K562 (cell line): ENCODE results near the gene FUT6. TPM values are rescaled to one million over a fixed set of nuclear protein-coding genes. Genes with fewer than 3 reads are reported as not detected.

Source experiments
- CCAR2 ChIP-seq: fragments of 200-400 bp; formaldehyde crosslinking; IDR thresholded peaks from 2 replicates; pipeline ENCODE4 v1.6.1; 2017; ENCODE audit warnings: mild to moderate bottlenecking, low read depth, low read length
- CHD2 ChIP-seq: IDR thresholded peaks from 2 replicates; pipeline ENCODE4 v1.6.1; 2011; ENCODE audit warnings: low read depth, low read length
- CSDE1 ChIP-seq, 2 experiments: fragments of 450-650 bp; IDR thresholded peaks; 2 replicates each; pipeline ENCODE4 v1.6.1; 2016; ENCODE audit warnings: mild to moderate bottlenecking in 1 of 2
- IFI16 ChIP-seq: fragments of 250-450 bp; sonication (Bioruptor Pico); IDR thresholded peaks from 2 replicates; pipeline ENCODE4 v2.1.2; 2022; ENCODE audit warnings: mild to moderate bottlenecking, inconsistent platforms
- KLF1 ChIP-seq: fragments of 450-650 bp; IDR thresholded peaks from 2 replicates; pipeline ENCODE4 v1.6.1; 2016; ENCODE audit warnings: missing genetic modification characterization, missing compliant biosample characterization
- KLF10 ChIP-seq: fragments of 250-450 bp; sonication (Bioruptor Pico); IDR thresholded peaks from 2 replicates; pipeline ENCODE4 v1.6.1; 2021; ENCODE audit warnings: matching md5 sums
- LEF1 ChIP-seq: fragments of 450-650 bp; IDR thresholded peaks from 2 replicates; pipeline ENCODE4 v1.6.1; 2016; ENCODE audit warnings: mild to moderate bottlenecking
- MIER1 ChIP-seq: fragments of 450-650 bp; IDR thresholded peaks from 2 replicates; pipeline ENCODE4 v1.6.1; 2016; ENCODE audit warnings: antibody characterized with exemption, mild to moderate bottlenecking, low read depth
- NFRKB ChIP-seq: fragments of 450-650 bp; IDR thresholded peaks from 2 replicates; pipeline ENCODE4 v1.6.1; 2016; ENCODE audit warnings: low read depth
- SAP30 ChIP-seq: fragments of 200-600 bp; sonication (generic); IDR thresholded peaks from 2 replicates; pipeline ENCODE4 v1.6.1; 2012; ENCODE audit warnings: borderline replicate concordance, low read depth, mild to moderate bottlenecking, moderate library complexity, low read length, control low read depth, inconsistent platforms; ENCODE audit not compliant: insufficient read depth, poor library complexity, severe bottlenecking
- SNRNP70 ChIP-seq: fragments of 200-400 bp; formaldehyde crosslinking; optimal IDR thresholded peaks from 2 replicates; pipeline ENCODE3; 2017; ENCODE audit warnings: low read depth, low read length
- ZBTB17 ChIP-seq: fragments of 450-650 bp; formaldehyde crosslinking; IDR thresholded peaks from 2 replicates; pipeline ENCODE4 v1.4.0; 2020; ENCODE audit warnings: mild to moderate bottlenecking
- ZNF146 ChIP-seq: IDR thresholded peaks from one replicate; pipeline ENCODE4 v1.6.1; 2018; ENCODE audit warnings: missing compliant biosample characterization; ENCODE audit not compliant: unreplicated experiment
- ZNF347 ChIP-seq: fragments of 450-650 bp; formaldehyde crosslinking; IDR thresholded peaks from 2 replicates; pipeline ENCODE4 v1.4.0; 2020; ENCODE audit warnings: low read depth, mild to moderate bottlenecking, moderate library complexity
- polyA plus RNA-seq, 8 experiments: library from polyadenylated mRNA; depleted of rRNA in 4 of 8; stranded (reverse) in 5 of 8; unstranded in 3 of 8; fragments of >200 nt; fragmentation: Nextera tagmentation in 2 of 8; fragmentation: Illumina TruSeq in 1 of 8; extraction: Ambion mirVana in 2 of 8; extraction: Trizol in 1 of 8; gene quantifications; 2 replicates each; pipeline versions ENCODE4 v1.2.1 to v1.2.3, GENCODE V29; 2011 to 2014; ENCODE audit warnings: inconsistent platforms in 1 of 8, missing spikeins in 1 of 8
- total RNA-seq, 7 experiments: library from RNA; depleted of rRNA in 6 of 7; stranded (reverse); fragments of >200 nt in 6 of 7; fragmentation: Illumina TruSeq in 2 of 7; extraction: Trizol in 2 of 7; gene quantifications; 2 replicates each; pipeline versions ENCODE4 v1.2.1 to v1.2.3, GENCODE V29; 2011 to 2021; ENCODE audit warnings: low replicate concordance in 1 of 7
- TF ChIP-seq, protein P1 (sequence below): fragments of 200-800 bp; sonication (Bioruptor generic); IDR thresholded peaks from 2 replicates; pipeline ENCODE4 v1.6.1; 2016; ENCODE audit warnings: missing genetic modification characterization, missing compliant biosample characterization
- TF ChIP-seq, protein P2 (sequence below), 2 experiments: fragments of 200-800 bp in 1 of 2; sonication (Bioruptor generic) in 1 of 2; sonication (generic) in 1 of 2; formaldehyde crosslinking in 1 of 2; IDR thresholded peaks in 1 of 2; conservative IDR thresholded peaks in 1 of 2; 2 replicates each; pipeline versions ENCODE4 v1.5.0 to v1.6.1; 2016 to 2020; ENCODE audit warnings: missing compliant biosample characterization in 1 of 2, missing genetic modification characterization in 1 of 2, missing genetic modification reagents in 1 of 2
- TF ChIP-seq, protein P3 (sequence below): IDR thresholded peaks from 2 replicates; pipeline ENCODE4 v1.6.1; 2011; ENCODE audit warnings: borderline replicate concordance, low read depth, mild to moderate bottlenecking, moderate library complexity, low read length; ENCODE audit not compliant: insufficient read depth, poor library complexity, severe bottlenecking
- TF ChIP-seq, protein P4 (sequence below): fragments of 250-450 bp; sonication (Bioruptor Pico); IDR thresholded peaks from 2 replicates; pipeline ENCODE4 v1.9.0; 2021; ENCODE audit warnings: mild to moderate bottlenecking

The FUT6 gene
- total and polyA plus RNA-seq, 9 of the 15 experiments (the other 6 are each of a cell fraction or from before 2014, with no cell fraction given): 0.04 TPM; not detected in 8

DNA sequence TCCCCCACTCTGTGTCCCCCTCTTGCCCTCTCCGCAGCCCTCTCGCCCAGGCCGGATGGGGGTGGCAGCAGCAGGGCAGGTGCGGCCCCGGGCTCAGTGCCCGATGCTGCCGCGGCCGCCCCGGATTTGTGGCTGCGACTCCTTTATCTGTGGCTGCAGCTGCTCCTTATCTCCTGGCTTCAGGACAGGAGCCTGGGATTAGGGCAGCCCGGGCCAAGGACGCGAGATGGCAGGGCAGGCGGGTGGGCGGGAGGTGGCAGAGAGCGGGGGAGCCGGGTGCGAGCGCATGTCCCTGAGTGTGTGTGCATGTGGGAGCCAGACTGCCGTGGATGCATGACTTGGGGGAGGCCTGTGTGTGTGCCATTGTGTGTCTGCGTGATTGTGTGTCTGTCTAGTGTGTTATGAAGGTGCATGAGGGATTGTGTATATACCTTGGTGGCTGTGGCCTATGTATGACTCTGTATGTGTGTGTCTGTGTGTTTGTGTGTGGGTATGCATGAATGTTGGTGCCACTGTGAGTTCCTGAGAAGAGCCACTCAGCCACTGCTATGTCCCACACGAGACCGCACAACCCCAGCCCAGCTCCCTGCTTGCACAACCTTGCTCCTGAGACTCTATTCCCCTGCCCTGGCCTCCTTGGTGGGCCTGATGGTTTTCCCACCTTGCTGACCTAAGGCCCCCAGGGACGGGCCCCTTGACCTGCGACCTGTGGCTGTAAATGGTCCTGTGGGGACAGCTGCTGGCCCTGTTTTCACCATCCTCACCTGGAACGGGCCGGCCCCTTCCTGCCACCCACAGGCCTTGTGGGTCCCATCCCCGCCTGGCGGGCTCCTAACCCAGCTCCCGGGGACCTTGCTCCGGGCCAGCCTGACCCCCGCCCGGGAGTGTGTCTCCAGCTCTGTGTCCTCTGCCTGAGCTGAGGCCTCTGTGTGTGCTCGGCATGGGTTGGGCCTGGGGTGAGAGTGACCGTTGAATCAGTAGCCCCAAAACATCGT, 40.0 kb downstream of the FUT6 start (continued):
- TF ChIP-seq, protein P1, sequence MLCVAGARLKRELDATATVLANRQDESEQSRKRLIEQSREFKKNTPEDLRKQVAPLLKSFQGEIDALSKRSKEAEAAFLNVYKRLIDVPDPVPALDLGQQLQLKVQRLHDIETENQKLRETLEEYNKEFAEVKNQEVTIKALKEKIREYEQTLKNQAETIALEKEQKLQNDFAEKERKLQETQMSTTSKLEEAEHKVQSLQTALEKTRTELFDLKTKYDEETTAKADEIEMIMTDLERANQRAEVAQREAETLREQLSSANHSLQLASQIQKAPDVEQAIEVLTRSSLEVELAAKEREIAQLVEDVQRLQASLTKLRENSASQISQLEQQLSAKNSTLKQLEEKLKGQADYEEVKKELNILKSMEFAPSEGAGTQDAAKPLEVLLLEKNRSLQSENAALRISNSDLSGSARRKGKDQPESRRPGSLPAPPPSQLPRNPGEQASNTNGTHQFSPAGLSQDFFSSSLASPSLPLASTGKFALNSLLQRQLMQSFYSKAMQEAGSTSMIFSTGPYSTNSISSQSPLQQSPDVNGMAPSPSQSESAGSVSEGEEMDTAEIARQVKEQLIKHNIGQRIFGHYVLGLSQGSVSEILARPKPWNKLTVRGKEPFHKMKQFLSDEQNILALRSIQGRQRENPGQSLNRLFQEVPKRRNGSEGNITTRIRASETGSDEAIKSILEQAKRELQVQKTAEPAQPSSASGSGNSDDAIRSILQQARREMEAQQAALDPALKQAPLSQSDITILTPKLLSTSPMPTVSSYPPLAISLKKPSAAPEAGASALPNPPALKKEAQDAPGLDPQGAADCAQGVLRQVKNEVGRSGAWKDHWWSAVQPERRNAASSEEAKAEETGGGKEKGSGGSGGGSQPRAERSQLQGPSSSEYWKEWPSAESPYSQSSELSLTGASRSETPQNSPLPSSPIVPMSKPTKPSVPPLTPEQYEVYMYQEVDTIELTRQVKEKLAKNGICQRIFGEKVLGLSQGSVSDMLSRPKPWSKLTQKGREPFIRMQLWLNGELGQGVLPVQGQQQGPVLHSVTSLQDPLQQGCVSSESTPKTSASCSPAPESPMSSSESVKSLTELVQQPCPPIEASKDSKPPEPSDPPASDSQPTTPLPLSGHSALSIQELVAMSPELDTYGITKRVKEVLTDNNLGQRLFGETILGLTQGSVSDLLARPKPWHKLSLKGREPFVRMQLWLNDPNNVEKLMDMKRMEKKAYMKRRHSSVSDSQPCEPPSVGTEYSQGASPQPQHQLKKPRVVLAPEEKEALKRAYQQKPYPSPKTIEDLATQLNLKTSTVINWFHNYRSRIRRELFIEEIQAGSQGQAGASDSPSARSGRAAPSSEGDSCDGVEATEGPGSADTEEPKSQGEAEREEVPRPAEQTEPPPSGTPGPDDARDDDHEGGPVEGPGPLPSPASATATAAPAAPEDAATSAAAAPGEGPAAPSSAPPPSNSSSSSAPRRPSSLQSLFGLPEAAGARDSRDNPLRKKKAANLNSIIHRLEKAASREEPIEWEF: peak; percentile 76; the same call in 1 of the 2 replicates
- TF ChIP-seq IFI16 (CRISPR knock-in tag) (no peak), KLF10 (CRISPR knock-in tag) (no peak), KLF1 (tag) (0 out of 2 replicates have a peak, but pooled peaks have one; percentile 37), ZNF146 (CRISPR knock-in tag) (no peak), CHD2 (peak; percentile 59), SNRNP70 (no peak), ZBTB17 (CRISPR knock-in tag) (peak; percentile 78), CSDE1 (IDR thresholded peaks at IDR 0.05) (no peak), MIER1 (no peak), NFRKB (no peak), LEF1 (peak; percentile 88), CCAR2 (no peak), SAP30 (no peak), ZNF347 (CRISPR knock-in tag) (no peak)
- TF ChIP-seq, protein P2, sequence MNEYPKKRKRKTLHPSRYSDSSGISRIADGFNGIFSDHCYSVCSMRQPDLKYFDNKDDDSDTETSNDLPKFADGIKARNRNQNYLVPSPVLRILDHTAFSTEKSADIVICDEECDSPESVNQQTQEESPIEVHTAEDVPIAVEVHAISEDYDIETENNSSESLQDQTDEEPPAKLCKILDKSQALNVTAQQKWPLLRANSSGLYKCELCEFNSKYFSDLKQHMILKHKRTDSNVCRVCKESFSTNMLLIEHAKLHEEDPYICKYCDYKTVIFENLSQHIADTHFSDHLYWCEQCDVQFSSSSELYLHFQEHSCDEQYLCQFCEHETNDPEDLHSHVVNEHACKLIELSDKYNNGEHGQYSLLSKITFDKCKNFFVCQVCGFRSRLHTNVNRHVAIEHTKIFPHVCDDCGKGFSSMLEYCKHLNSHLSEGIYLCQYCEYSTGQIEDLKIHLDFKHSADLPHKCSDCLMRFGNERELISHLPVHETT (CRISPR knock-in tag; conservative IDR thresholded peaks at IDR 0.05 in 1 of 2, IDR thresholded peaks at IDR 0.05 in 1 of 2): peak in 1 of 2 experiments; percentile 93; a peak in 2 of 4 replicates
- TF ChIP-seq, protein P3, sequence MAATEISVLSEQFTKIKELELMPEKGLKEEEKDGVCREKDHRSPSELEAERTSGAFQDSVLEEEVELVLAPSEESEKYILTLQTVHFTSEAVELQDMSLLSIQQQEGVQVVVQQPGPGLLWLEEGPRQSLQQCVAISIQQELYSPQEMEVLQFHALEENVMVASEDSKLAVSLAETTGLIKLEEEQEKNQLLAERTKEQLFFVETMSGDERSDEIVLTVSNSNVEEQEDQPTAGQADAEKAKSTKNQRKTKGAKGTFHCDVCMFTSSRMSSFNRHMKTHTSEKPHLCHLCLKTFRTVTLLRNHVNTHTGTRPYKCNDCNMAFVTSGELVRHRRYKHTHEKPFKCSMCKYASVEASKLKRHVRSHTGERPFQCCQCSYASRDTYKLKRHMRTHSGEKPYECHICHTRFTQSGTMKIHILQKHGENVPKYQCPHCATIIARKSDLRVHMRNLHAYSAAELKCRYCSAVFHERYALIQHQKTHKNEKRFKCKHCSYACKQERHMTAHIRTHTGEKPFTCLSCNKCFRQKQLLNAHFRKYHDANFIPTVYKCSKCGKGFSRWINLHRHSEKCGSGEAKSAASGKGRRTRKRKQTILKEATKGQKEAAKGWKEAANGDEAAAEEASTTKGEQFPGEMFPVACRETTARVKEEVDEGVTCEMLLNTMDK: no peak
- TF ChIP-seq, protein P4, sequence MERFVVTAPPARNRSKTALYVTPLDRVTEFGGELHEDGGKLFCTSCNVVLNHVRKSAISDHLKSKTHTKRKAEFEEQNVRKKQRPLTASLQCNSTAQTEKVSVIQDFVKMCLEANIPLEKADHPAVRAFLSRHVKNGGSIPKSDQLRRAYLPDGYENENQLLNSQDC (CRISPR knock-in tag): no peak
